ENCODE measurements around the gene TRAPPC10. TPM values are rescaled to one million over a fixed set of nuclear protein-coding genes. Genes with fewer than 3 reads are reported as not detected.

Gene TRAPPC10
- total RNA-seq, 5 donors from 2014 or later (not counting 1 experiment from before 2014, with no cell fraction given), result 82.5 to 144 (median 92.2) TPM

GRCh38 chr21:44070391-44070790, 58.3 kb downstream of the TRAPPC10 start:
- Histone ChIP-seq H3K27ac (ENCODE audit: low read length) (no peak overlapping the region), H3K4me3 (ENCODE audit: control insufficient read depth in 1 of 2, extremely low read depth in 1 of 2, low read length in 1 of 2) (no peak overlapping the region), H3K27me3 (replicated peaks in 1 of 2; ENCODE audit: control insufficient read depth in 2 of 2, extremely low read depth in 1 of 2, insufficient read depth in 2 of 2, low read length in 1 of 2) (no peaks in the 10 kb centered on the region), H3K9me3 (no peaks in the 10 kb centered on the region), H3K36me3 (ENCODE audit: control insufficient read depth in 2 of 2, extremely low read depth in 1 of 2, insufficient read depth in 1 of 2, low read length in 1 of 2) (peaks cover 9 to 84% of the 10 kb centered on the region in 2 donors), H3K4me1 (ENCODE audit: control insufficient read depth in 1 of 2, extremely low read depth in 1 of 2, insufficient read depth in 2 of 2, low read length in 2 of 2) (peaks cover 3 to 23% of the 10 kb centered on the region in 2 experiments)
- Mint-ChIP-seq H3K4me1 (peaks cover 23 to 46% (median 35%) of the 10 kb centered on the region in 3 donors), H3K36me3 (peaks cover 56% of the 10 kb centered on the region), H3K27ac (no peak overlapping the region), H3K27me3 (no peaks in the 10 kb centered on the region), H3K9me3 (no peaks in the 10 kb centered on the region), H3K4me3 (no peak overlapping the region)
- no peak for ATAC-seq (replicated peaks in 1 of 4)
- over 99% methylated on average over 7 of the region's 7 CpGs for WGBS (ENCODE audit: insufficient coverage)
- POLR2A ChIA-PET, result interaction anchor here in 1 of 2 donors (0.5 kb wide), 1 partner anchor 52 kb away, joined by 4 read pairs; no protein-coding TSS in a partner anchor
- no peak for DNase-seq
- CTCF ChIA-PET, result no interaction called here

- Histone ChIP-seq H3K4me1 (ENCODE audit: control insufficient read depth in 1 of 2, extremely low read depth in 1 of 2, insufficient read depth in 2 of 2, low read length in 2 of 2) (peaks cover 0 to 13% of the 10 kb centered on the region in 2 experiments), H3K27ac (ENCODE audit: low read length) (no peak overlapping the region), H3K4me3 (ENCODE audit: control insufficient read depth in 1 of 2, extremely low read depth in 1 of 2, low read length in 1 of 2) (no peak overlapping the region), H3K36me3 (ENCODE audit: control insufficient read depth in 2 of 2, extremely low read depth in 1 of 2, insufficient read depth in 1 of 2, low read length in 1 of 2) (peaks cover 9 to 85% of the 10 kb centered on the region in 2 donors), H3K27me3 (replicated peaks in 1 of 2; ENCODE audit: control insufficient read depth in 2 of 2, extremely low read depth in 1 of 2, insufficient read depth in 2 of 2, low read length in 1 of 2) (no peaks in the 10 kb centered on the region), H3K9me3 (no peaks in the 10 kb centered on the region)
- Mint-ChIP-seq H3K9me3 (no peaks in the 10 kb centered on the region), H3K4me1 (peaks cover 15 to 38% (median 25%) of the 10 kb centered on the region in 3 donors), H3K4me3 (no peak overlapping the region), H3K27ac (no peak overlapping the region), H3K27me3 (no peaks in the 10 kb centered on the region), H3K36me3 (peaks cover 60% of the 10 kb centered on the region)
- ATAC-seq (replicated peaks in 1 of 4) (no peak), DNase-seq (no peak)
- WGBS (ENCODE audit: insufficient coverage), result 100% methylated on average over 3 of the region's 15 CpGs
- ChIA-PET CTCF (no interaction called here), POLR2A (no interaction called here)
Observed at GRCh38 chr21:44071359-44072104, 59.4 kb downstream of the TRAPPC10 start.

- H3K27me3 Mint-ChIP-seq, result no peaks in the 10 kb centered on the region
- 99% methylated on average over 13 of the region's 15 CpGs for WGBS (ENCODE audit: insufficient coverage)
- H3K4me1 Mint-ChIP-seq, result peaks cover 11 to 37% (median 21%) of the 10 kb centered on the region in 3 donors
- ChIA-PET CTCF (no interaction called here), POLR2A (no interaction called here)
- ATAC-seq (replicated peaks in 1 of 4) (no peak), DNase-seq (no peak)
- no peaks in the 10 kb centered on the region for H3K9me3 Mint-ChIP-seq
- no peak overlapping the region for H3K27ac Mint-ChIP-seq
- peaks cover 9 to 85% of the 10 kb centered on the region in 2 donors for H3K36me3 ChIP-seq (ENCODE audit: control insufficient read depth in 2 of 2, extremely low read depth in 1 of 2, insufficient read depth in 1 of 2, low read length in 1 of 2)
- peaks cover 0 to 10% of the 10 kb centered on the region in 2 experiments for H3K4me1 ChIP-seq (ENCODE audit: control insufficient read depth in 1 of 2, extremely low read depth in 1 of 2, insufficient read depth in 2 of 2, low read length in 2 of 2)
- H3K9me3 ChIP-seq, result no peaks in the 10 kb centered on the region
- H3K27ac ChIP-seq (ENCODE audit: low read length), result no peak overlapping the region
- H3K4me3 Mint-ChIP-seq, result no peak overlapping the region
- H3K27me3 ChIP-seq (replicated peaks in 1 of 2; ENCODE audit: control insufficient read depth in 2 of 2, extremely low read depth in 1 of 2, insufficient read depth in 2 of 2, low read length in 1 of 2), result no peaks in the 10 kb centered on the region
- no peak overlapping the region for H3K4me3 ChIP-seq (ENCODE audit: control insufficient read depth in 1 of 2, extremely low read depth in 1 of 2, low read length in 1 of 2)
- peaks cover 62% of the 10 kb centered on the region for H3K36me3 Mint-ChIP-seq
Observed at GRCh38 chr21:44072111-44072510, 60.0 kb downstream of the TRAPPC10 start.

GRCh38 chr21:44074315-44074958, 62.3 kb downstream of the TRAPPC10 start:
- H3K9me3 Mint-ChIP-seq, result no peaks in the 10 kb centered on the region
- Histone ChIP-seq H3K4me3 (ENCODE audit: control insufficient read depth in 1 of 2, extremely low read depth in 1 of 2, low read length in 1 of 2) (no peak overlapping the region), H3K27ac (ENCODE audit: low read length) (no peak overlapping the region), H3K4me1 (ENCODE audit: control insufficient read depth in 1 of 2, extremely low read depth in 1 of 2, insufficient read depth in 2 of 2, low read length in 2 of 2) (peaks cover 4 to 18% of the 10 kb centered on the region in 2 experiments), H3K36me3 (ENCODE audit: control insufficient read depth in 2 of 2, extremely low read depth in 1 of 2, insufficient read depth in 1 of 2, low read length in 1 of 2) (peaks cover 7 to 88% of the 10 kb centered on the region in 2 donors), H3K27me3 (replicated peaks in 1 of 2; ENCODE audit: control insufficient read depth in 2 of 2, extremely low read depth in 1 of 2, insufficient read depth in 2 of 2, low read length in 1 of 2) (no peaks in the 10 kb centered on the region), H3K9me3 (no peaks in the 10 kb centered on the region)
- ChIA-PET POLR2A (interaction anchor here (0.6 to 0.7 kb wide), 4 partner anchors 12 to 39 kb away, joined by 3 to 5 read pairs (median 3); no protein-coding TSS in a partner anchor), CTCF (interaction anchor here in 1 of 2 donors (1.5 kb wide), 1 partner anchor 9 kb away, joined by 9 read pairs; no protein-coding TSS in a partner anchor)
- peaks cover 68% of the 10 kb centered on the region for H3K36me3 Mint-ChIP-seq
- 67% methylated on average over 6 of the region's 11 CpGs for WGBS (ENCODE audit: insufficient coverage)
- peak; percentile 64 to 76 (median 66) for ATAC-seq (replicated peaks in 1 of 4)
- peak overlapping the region; percentile 21 to 68 for H3K27ac Mint-ChIP-seq
- H3K27me3 Mint-ChIP-seq, result no peaks in the 10 kb centered on the region
- H3K4me1 Mint-ChIP-seq, result peaks cover 29 to 45% (median 31%) of the 10 kb centered on the region in 3 donors
- DNase-seq, result peak in 15 of 35 experiments; percentile 20 to 57 (median 33)
- no peak overlapping the region for H3K4me3 Mint-ChIP-seq

GRCh38 chr21:44076316-44076715, 64.2 kb downstream of the TRAPPC10 start:
- H3K4me1 Mint-ChIP-seq, result peaks cover 39 to 51% (median 44%) of the 10 kb centered on the region in 3 donors
- no peak overlapping the region for H3K27ac ChIP-seq (ENCODE audit: low read length)
- H3K4me3 ChIP-seq (ENCODE audit: control insufficient read depth in 1 of 2, extremely low read depth in 1 of 2, low read length in 1 of 2), result no peak overlapping the region
- H3K4me1 ChIP-seq (ENCODE audit: control insufficient read depth in 1 of 2, extremely low read depth in 1 of 2, insufficient read depth in 2 of 2, low read length in 2 of 2), result peaks cover 4 to 33% of the 10 kb centered on the region in 2 experiments
- peaks cover 73% of the 10 kb centered on the region for H3K36me3 Mint-ChIP-seq
- no peaks in the 10 kb centered on the region for H3K9me3 ChIP-seq
- DNase-seq, result no peak
- no peaks in the 10 kb centered on the region for H3K27me3 Mint-ChIP-seq
- H3K4me3 Mint-ChIP-seq, result no peak overlapping the region
- 79% methylated on average over 2 of the region's 5 CpGs for WGBS (ENCODE audit: insufficient coverage)
- H3K9me3 Mint-ChIP-seq, result no peaks in the 10 kb centered on the region
- peak overlapping the region in 1 of 2 donors; percentile 82 for H3K27ac Mint-ChIP-seq
- POLR2A ChIA-PET, result interaction anchor here in 1 of 2 donors (0.5 kb wide), 1 partner anchor 26 kb away, joined by 4 read pairs; no protein-coding TSS in a partner anchor
- H3K36me3 ChIP-seq (ENCODE audit: control insufficient read depth in 2 of 2, extremely low read depth in 1 of 2, insufficient read depth in 1 of 2, low read length in 1 of 2), result peaks cover 2 to 84% of the 10 kb centered on the region in 2 donors
- no peaks in the 10 kb centered on the region for H3K27me3 ChIP-seq (replicated peaks in 1 of 2; ENCODE audit: control insufficient read depth in 2 of 2, extremely low read depth in 1 of 2, insufficient read depth in 2 of 2, low read length in 1 of 2)
- no peak for ATAC-seq (replicated peaks in 1 of 4)
- CTCF ChIA-PET, result interaction anchor here in 1 of 2 donors (0.7 kb wide), 2 partner anchors 11 to 16 kb away, joined by 3 read pairs; no protein-coding TSS in a partner anchor

GRCh38 chr21:44078411-44078981, 66.4 kb downstream of the TRAPPC10 start:
- Histone ChIP-seq H3K27ac (ENCODE audit: low read length) (peak overlapping the region; percentile 44), H3K27me3 (replicated peaks in 1 of 2; ENCODE audit: control insufficient read depth in 2 of 2, extremely low read depth in 1 of 2, insufficient read depth in 2 of 2, low read length in 1 of 2) (no peaks in the 10 kb centered on the region), H3K4me1 (ENCODE audit: control insufficient read depth in 1 of 2, extremely low read depth in 1 of 2, insufficient read depth in 2 of 2, low read length in 2 of 2) (peaks cover 21 to 54% of the 10 kb centered on the region in 2 experiments), H3K36me3 (ENCODE audit: control insufficient read depth in 2 of 2, extremely low read depth in 1 of 2, insufficient read depth in 1 of 2, low read length in 1 of 2) (peaks cover 0 to 81% of the 10 kb centered on the region in 2 donors), H3K4me3 (ENCODE audit: control insufficient read depth in 1 of 2, extremely low read depth in 1 of 2, low read length in 1 of 2) (no peak overlapping the region), H3K9me3 (no peaks in the 10 kb centered on the region)
- peaks cover 79% of the 10 kb centered on the region for H3K36me3 Mint-ChIP-seq
- peak overlapping the region; percentile 72 to 88 for H3K27ac Mint-ChIP-seq
- CTCF ChIA-PET, result interaction anchor here (0.6 to 0.7 kb wide), 5 partner anchors 14 to 347 kb away, joined by 3 to 11 read pairs (median 4); no protein-coding TSS in a partner anchor
- peak overlapping the region in 1 of 3 donors; percentile 55 for H3K4me3 Mint-ChIP-seq
- no peaks in the 10 kb centered on the region for H3K9me3 Mint-ChIP-seq
- peaks cover 61 to 69% (median 62%) of the 10 kb centered on the region in 3 donors for H3K4me1 Mint-ChIP-seq
- DNase-seq (peak in 1 of 35 experiments; percentile 49), ATAC-seq (replicated peaks in 1 of 4) (peak in 2 of 4 experiments; percentile 28 to 41)
- WGBS (ENCODE audit: insufficient coverage), result 83% methylated on average over 2 of the region's 5 CpGs
- POLR2A ChIA-PET, result interaction anchor here (0.6 to 1.2 kb wide), 6 partner anchors 9 to 705 kb away, joined by 3 to 22 read pairs (median 8); no protein-coding TSS in a partner anchor
- no peaks in the 10 kb centered on the region for H3K27me3 Mint-ChIP-seq

Measured in T-cell (primary cell).